K562 (cell line): Measurements from ENCODE around the gene TTBK2. TPM values are rescaled to one million over a fixed set of nuclear protein-coding genes. Genes with fewer than 3 reads are reported as not detected.
A peak's percentile ranks its signal among the peaks of the same experiment; 100 is the strongest.

Experiments used
- HCFC1 ChIP-seq: IDR thresholded peaks from 2 replicates; pipeline ENCODE4 v1.6.1; 2012; ENCODE audit warnings: low read depth, low read length, improper control_type of control experiment
- HMGN3 ChIP-seq: IDR thresholded peaks from 2 replicates; pipeline ENCODE4 v1.6.1; 2011; ENCODE audit warnings: borderline replicate concordance, low read depth, mild to moderate bottlenecking, mixed read lengths, low read length; ENCODE audit not compliant: insufficient read length; ENCODE audit errors: extremely low read depth
- KLF13 ChIP-seq: fragments of 450-650 bp; IDR thresholded peaks from 2 replicates; pipeline ENCODE4 v1.6.1; 2016; ENCODE audit warnings: missing genetic modification characterization, low read depth, mild to moderate bottlenecking, missing compliant biosample characterization, moderate library complexity, borderline replicate concordance
- NFIC ChIP-seq: fragments of 450-650 bp; IDR thresholded peaks from 2 replicates; pipeline ENCODE4 v1.6.1; 2017; ENCODE audit warnings: mild to moderate bottlenecking, inconsistent platforms
- NFYB ChIP-seq: IDR thresholded peaks from 2 replicates; pipeline ENCODE4 v1.6.1; 2011; ENCODE audit warnings: mild to moderate bottlenecking, moderate library complexity; ENCODE audit not compliant: insufficient read length; ENCODE audit errors: extremely low read depth
- PTRF ChIP-seq: fragments of 450-650 bp; IDR thresholded peaks from 2 replicates; pipeline ENCODE4 v1.6.1; 2016; ENCODE audit warnings: mild to moderate bottlenecking, missing genetic modification characterization, missing compliant biosample characterization
- SMAD1 ChIP-seq: fragments of 150-350 bp; IDR thresholded peaks from 2 replicates; pipeline ENCODE4 v1.6.1; 2014; ENCODE audit warnings: low read length, low read depth; ENCODE audit not compliant: partially characterized antibody
- SUPT5H ChIP-seq: fragments of 450-650 bp; IDR thresholded peaks from 2 replicates; pipeline ENCODE4 v1.6.1; 2016
- WHSC1 ChIP-seq: IDR thresholded peaks from one replicate; pipeline ENCODE4 v1.6.1; 2012; ENCODE audit warnings: low read length, control low read depth, inconsistent platforms
- ZC3H8 ChIP-seq: fragments of 450-650 bp; IDR thresholded peaks from 2 replicates; pipeline ENCODE4 v1.6.1; 2017
- ZNF707 ChIP-seq: fragments of 250-450 bp; sonication (Bioruptor Pico); conservative IDR thresholded peaks from 2 replicates; pipeline ENCODE4 v1.8.0; 2022; ENCODE audit warnings: inconsistent platforms, mild to moderate bottlenecking, moderate library complexity
- ZNF830 ChIP-seq: fragments of 250-450 bp; sonication (Bioruptor Pico); IDR thresholded peaks from 2 replicates; pipeline ENCODE4 v1.5.0; 2021; ENCODE audit warnings: mild to moderate bottlenecking
- polyA plus RNA-seq, 8 experiments: library from polyadenylated mRNA; depleted of rRNA in 4 of 8; stranded (reverse) in 5 of 8; unstranded in 3 of 8; fragments of >200 nt; fragmentation: Nextera tagmentation in 2 of 8; fragmentation: Illumina TruSeq in 1 of 8; extraction: Ambion mirVana in 2 of 8; extraction: Trizol in 1 of 8; gene quantifications; 2 replicates each; pipeline versions ENCODE4 v1.2.1 to v1.2.3, GENCODE V29; 2011 to 2014; ENCODE audit warnings: inconsistent platforms in 1 of 8, missing spikeins in 1 of 8
- total RNA-seq, 7 experiments: library from RNA; depleted of rRNA in 6 of 7; stranded (reverse); fragments of >200 nt in 6 of 7; fragmentation: Illumina TruSeq in 2 of 7; extraction: Trizol in 2 of 7; gene quantifications; 2 replicates each; pipeline versions ENCODE4 v1.2.1 to v1.2.3, GENCODE V29; 2011 to 2021; ENCODE audit warnings: low replicate concordance in 1 of 7
- TF ChIP-seq, protein P1 (sequence below), 2 experiments: fragments of 450-650 bp; formaldehyde crosslinking in 1 of 2; IDR thresholded peaks; 2 replicates each; pipeline versions ENCODE4 v1.4.0 to v1.6.1; 2014 to 2020; ENCODE audit warnings: mild to moderate bottlenecking in 2 of 2, borderline replicate concordance in 1 of 2, low read depth in 1 of 2
- TF ChIP-seq, protein P2 (sequence below): fragments of 450-650 bp; IDR thresholded peaks from 2 replicates; pipeline ENCODE4 v1.7.1; 2018; ENCODE audit warnings: mild to moderate bottlenecking, low read depth; ENCODE audit not compliant: partially characterized antibody

The TTBK2 gene
- total and polyA plus RNA-seq, 9 of the 15 experiments (the other 6 are each of a cell fraction or from before 2014, with no cell fraction given) = 0.89 to 8.0 (median 4.8) TPM

DNA sequence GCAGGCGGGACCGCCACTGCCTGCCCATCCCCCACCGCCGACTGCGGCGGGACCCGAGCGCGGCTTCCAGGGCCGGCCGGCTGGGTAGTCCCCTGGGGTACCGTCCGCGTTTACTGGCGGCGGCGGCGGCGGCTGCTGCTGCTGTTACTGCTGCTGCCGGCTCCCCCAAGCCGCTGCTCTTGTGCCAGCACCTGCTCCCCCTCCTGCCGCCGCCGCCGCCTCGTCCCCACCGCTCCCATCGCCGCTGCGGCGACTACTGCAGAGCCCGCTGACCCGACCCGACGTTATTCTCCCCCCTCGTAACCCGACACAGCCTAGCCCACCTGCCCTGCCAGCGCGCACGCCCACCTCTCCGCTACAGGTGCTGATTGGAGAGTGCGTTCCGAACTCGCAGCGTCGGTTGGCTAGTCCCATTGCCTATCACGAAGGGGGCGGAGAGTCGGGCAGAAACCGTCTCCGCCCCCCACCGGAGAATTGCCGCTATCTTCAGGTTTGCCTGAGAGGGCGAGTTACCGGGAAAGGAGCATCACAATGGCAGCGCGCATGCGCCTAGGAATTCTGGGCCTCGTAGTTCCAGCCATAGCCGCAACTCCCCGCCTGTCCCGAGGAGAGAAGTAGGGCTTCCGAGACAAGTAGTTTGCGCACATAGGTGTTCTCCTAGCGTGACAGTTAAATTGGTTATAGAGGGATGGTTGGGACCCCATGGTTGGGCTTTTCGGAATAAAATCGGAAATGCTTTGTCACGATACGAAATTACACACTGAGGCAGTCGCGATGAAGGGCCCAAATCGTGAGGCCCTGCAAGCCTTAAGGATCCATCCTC, at the start of gene TTBK2 (continued):
- no peak for TF ChIP-seq WHSC1
- TF ChIP-seq HMGN3 = peak; percentile 26
- TF ChIP-seq ZC3H8 = no peak
- no peak for TF ChIP-seq PTRF (tag)
- TF ChIP-seq ZNF830 (CRISPR knock-in tag) = no peak
- no peak for TF ChIP-seq ZNF707 (CRISPR knock-in tag)
- TF ChIP-seq NFYB = peak; percentile 99
- TF ChIP-seq, protein P1, sequence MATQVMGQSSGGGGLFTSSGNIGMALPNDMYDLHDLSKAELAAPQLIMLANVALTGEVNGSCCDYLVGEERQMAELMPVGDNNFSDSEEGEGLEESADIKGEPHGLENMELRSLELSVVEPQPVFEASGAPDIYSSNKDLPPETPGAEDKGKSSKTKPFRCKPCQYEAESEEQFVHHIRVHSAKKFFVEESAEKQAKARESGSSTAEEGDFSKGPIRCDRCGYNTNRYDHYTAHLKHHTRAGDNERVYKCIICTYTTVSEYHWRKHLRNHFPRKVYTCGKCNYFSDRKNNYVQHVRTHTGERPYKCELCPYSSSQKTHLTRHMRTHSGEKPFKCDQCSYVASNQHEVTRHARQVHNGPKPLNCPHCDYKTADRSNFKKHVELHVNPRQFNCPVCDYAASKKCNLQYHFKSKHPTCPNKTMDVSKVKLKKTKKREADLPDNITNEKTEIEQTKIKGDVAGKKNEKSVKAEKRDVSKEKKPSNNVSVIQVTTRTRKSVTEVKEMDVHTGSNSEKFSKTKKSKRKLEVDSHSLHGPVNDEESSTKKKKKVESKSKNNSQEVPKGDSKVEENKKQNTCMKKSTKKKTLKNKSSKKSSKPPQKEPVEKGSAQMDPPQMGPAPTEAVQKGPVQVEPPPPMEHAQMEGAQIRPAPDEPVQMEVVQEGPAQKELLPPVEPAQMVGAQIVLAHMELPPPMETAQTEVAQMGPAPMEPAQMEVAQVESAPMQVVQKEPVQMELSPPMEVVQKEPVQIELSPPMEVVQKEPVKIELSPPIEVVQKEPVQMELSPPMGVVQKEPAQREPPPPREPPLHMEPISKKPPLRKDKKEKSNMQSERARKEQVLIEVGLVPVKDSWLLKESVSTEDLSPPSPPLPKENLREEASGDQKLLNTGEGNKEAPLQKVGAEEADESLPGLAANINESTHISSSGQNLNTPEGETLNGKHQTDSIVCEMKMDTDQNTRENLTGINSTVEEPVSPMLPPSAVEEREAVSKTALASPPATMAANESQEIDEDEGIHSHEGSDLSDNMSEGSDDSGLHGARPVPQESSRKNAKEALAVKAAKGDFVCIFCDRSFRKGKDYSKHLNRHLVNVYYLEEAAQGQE (IDR thresholded peaks at IDR 0.05; ENCODE audit: borderline replicate concordance) = no peak
- TF ChIP-seq, protein P1 (CRISPR knock-in tag; IDR thresholded peaks at IDR 0.05; ENCODE audit: low read depth) = peak; percentile 55; the same call in 1 of the 2 replicates
- peak; percentile 89 for TF ChIP-seq HCFC1
- peak; percentile 72 for TF ChIP-seq SUPT5H
- peak; percentile 87 for TF ChIP-seq KLF13
- TF ChIP-seq SMAD1 = no peak
- TF ChIP-seq, protein P2, sequence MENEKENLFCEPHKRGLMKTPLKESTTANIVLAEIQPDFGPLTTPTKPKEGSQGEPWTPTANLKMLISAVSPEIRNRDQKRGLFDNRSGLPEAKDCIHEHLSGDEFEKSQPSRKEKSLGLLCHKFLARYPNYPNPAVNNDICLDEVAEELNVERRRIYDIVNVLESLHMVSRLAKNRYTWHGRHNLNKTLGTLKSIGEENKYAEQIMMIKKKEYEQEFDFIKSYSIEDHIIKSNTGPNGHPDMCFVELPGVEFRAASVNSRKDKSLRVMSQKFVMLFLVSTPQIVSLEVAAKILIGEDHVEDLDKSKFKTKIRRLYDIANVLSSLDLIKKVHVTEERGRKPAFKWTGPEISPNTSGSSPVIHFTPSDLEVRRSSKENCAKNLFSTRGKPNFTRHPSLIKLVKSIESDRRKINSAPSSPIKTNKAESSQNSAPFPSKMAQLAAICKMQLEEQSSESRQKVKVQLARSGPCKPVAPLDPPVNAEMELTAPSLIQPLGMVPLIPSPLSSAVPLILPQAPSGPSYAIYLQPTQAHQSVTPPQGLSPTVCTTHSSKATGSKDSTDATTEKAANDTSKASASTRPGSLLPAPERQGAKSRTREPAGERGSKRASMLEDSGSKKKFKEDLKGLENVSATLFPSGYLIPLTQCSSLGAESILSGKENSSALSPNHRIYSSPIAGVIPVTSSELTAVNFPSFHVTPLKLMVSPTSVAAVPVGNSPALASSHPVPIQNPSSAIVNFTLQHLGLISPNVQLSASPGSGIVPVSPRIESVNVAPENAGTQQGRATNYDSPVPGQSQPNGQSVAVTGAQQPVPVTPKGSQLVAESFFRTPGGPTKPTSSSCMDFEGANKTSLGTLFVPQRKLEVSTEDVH = peak; percentile 81
- peak; percentile 61 for TF ChIP-seq NFIC
